ENCODE measurements around the gene TMC4.

TMC4 gene

DNA sequence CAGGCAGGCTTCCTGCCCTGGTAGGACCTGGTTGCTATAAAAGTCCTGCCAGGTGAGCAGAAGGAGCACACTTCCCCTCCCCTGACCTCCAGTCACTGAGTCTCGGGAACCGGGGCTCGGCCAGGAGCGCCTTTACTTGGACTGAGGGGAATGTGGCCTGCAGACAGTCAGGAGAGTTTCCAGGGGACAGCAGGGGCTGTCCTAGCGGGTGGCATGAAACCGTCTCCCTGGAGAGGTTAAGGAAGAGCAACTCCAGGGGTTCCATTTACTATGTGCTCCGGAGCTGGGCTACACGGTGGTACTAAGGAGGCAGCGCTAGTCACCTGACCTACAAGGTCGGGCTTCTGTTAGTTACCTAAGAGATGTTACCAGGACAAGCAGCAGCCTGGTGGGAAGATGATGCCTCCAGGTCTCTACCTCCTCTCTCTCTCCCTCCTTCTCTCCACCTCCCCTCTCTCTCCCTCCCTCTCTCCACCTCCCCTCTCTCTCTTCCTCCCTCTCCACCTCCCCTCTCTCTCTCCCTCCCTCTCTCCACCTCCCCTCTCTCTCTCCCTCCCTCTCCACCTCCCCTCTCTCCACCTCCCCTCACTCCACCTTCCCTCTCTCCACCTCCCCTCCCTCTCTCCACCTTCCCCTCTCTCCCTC, 39.5 kb downstream of the TMC4 start:
- no peak for DNase-seq (ENCODE audit: low read depth in 1 of 2, low spot score in 1 of 2)

- DNase-seq (ENCODE audit: low read depth in 1 of 2, low spot score in 1 of 2), result no peak
Measured at GRCh38 chr19:54129617-54129996, 43.4 kb downstream of the TMC4 start.

- no peak for DNase-seq (ENCODE audit: low read depth in 1 of 2, low spot score in 1 of 2)
Measured at GRCh38 chr19:54128796-54129616, 44.0 kb downstream of the TMC4 start.

- DNase-seq (ENCODE audit: low read depth in 1 of 2, low spot score in 1 of 2), result no peak
Measured at GRCh38 chr19:54128441-54128725, 44.6 kb downstream of the TMC4 start.

GRCh38 chr19:54127688-54128440, 45.1 kb downstream of the TMC4 start:
- DNase-seq (ENCODE audit: low read depth in 1 of 2, low spot score in 1 of 2), result no peak

- DNase-seq (ENCODE audit: low read depth in 1 of 2, low spot score in 1 of 2), result no peak
Measured at GRCh38 chr19:54125713-54126112, 47.2 kb downstream of the TMC4 start.

DNA sequence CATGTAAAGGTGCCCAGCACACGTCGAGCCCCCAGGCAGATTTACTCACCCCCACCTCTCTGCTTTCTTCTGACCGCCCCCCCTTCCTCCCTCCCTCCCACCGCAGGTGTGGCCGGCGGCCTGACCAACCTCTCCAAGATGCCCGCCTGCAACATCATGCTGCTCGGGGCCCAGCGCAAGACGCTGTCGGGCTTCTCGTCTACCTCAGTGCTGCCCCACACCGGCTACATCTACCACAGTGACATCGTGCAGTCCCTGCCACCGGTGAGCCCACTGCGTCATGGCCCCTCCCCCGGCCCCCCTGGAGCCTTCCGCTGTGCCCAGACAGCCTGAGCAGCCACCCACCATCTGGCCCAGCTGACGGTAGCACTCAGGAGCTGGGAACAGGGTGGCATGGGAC, 48.6 kb downstream of the TMC4 start:
- DNase-seq (ENCODE audit: low read depth in 1 of 2, low spot score in 1 of 2), result no peak

GRCh38 chr19:54123682-54124081, 49.3 kb downstream of the TMC4 start:
- no peak for DNase-seq (ENCODE audit: low read depth in 1 of 2, low spot score in 1 of 2)

DNA sequence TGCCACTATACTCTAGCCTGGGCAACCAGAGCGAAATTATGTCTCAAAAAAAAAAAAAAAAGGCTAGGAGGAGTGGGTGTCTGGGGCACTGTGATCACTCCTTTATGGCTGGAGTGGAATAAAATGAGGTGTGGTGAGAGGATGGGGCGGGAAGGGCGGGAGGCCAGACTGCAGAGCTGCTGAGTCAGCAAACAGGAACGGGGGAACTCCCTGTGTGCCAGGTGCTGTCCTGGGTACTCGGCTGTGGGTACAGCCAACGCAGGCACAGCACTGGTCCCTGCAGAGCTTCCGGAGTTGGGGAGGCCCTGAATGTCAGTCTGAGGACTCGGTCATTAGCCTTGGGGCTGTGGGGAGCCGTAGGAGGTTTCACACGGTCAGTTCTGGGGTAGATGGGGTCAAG, 51.7 kb downstream of the TMC4 start:
- no peak for DNase-seq (ENCODE audit: low read depth in 1 of 2, low spot score in 1 of 2)

- DNase-seq (ENCODE audit: low read depth in 1 of 2, low spot score in 1 of 2), result peak; percentile 90 to 97
Measured at GRCh38 chr19:54115109-54116063, 57.6 kb downstream of the TMC4 start, which contains the start of the genes PRPF31 and TFPT. PRPF31 (plus strand) TSS chr19:54115754; CDS start chr19:54118279, 2,525 bp downstream. TFPT (minus strand) TSS chr19:54115657; CDS start chr19:54115269, 388 bp downstream.

- no peak for DNase-seq (ENCODE audit: low read depth in 1 of 2, low spot score in 1 of 2)
Measured at GRCh38 chr19:54114340-54115108, 58.4 kb downstream of the TMC4 start.

Measured in activated CD4-positive, alpha-beta T cell treated with anti-CD3 and anti-CD28 coated beads, Interleukin-2, amount 50 U/mL, for 24 hours (primary cell).